ENCODE data around the gene PCDHA10. TPM values are rescaled to one million over a fixed set of nuclear protein-coding genes. Genes with fewer than 3 reads are reported as not detected.
"Not testable (repeated sequence)": the region's sequence is repeated elsewhere in the genome, so short reads cannot be mapped to it uniquely, and the experiment has no call there.

PCDHA10 gene
- not detected for total RNA-seq

GRCh38 chr5:140855772-140856674 is at the start of gene PCDHA10:
TSS of gene PCDHA10 (plus strand) at chr5:140855897. CDS start at chr5:140856049, 152 bp downstream.
- Mint-ChIP-seq H3K27ac (no peak within 1 kb of the TSS), H3K9me3 (ENCODE audit: insufficient read depth) (peaks cover 15% of the 10 kb centered on the region), H3K27me3 (ENCODE audit: low read depth) (peaks cover 2% of the 10 kb centered on the region), H3K4me3 (peak within 1 kb of the TSS; percentile 18), H3K4me1 (ENCODE audit: low read depth) (no peaks in the 10 kb centered on the region), H3K36me3 (ENCODE audit: low read depth) (peaks cover 3% of the 10 kb centered on the region)
- ATAC-seq (no peak), DNase-seq (no peak)
- POLR2A ChIA-PET, result no interaction called here
- CTCF ChIA-PET, result no interaction called here

- Mint-ChIP-seq H3K27ac (no peak within 1 kb of the TSS), H3K4me3 (no peak within 1 kb of the TSS), H3K27me3 (ENCODE audit: low read depth) (peaks cover 2% of the 10 kb centered on the region), H3K9me3 (ENCODE audit: insufficient read depth) (peaks cover 21% of the 10 kb centered on the region), H3K36me3 (ENCODE audit: low read depth) (peaks cover 2% of the 10 kb centered on the region), H3K4me1 (ENCODE audit: low read depth) (no peaks in the 10 kb centered on the region)
- CTCF ChIA-PET, result interaction anchor here (0.7 to 1.7 kb wide), 3 partner anchors 13 to 62 kb away, joined by 3 to 6 read pairs (median 3); partner anchors contain the start of gene PCDHA5
- DNase-seq (no peak), ATAC-seq (no peak)
- POLR2A ChIA-PET, result no interaction called here
Measured at GRCh38 chr5:140806834-140807775, 48.6 kb upstream of the PCDHA10 start, which contains the start of gene PCDHA4. TSS of gene PCDHA4 (plus strand) at chr5:140807068.

GRCh38 chr5:140808241-140808888 is 47.3 kb upstream of the PCDHA10 start:
- DNase-seq; H3K36me3 Mint-ChIP-seq (ENCODE audit: low read depth); H3K27ac Mint-ChIP-seq; H3K27me3 Mint-ChIP-seq (ENCODE audit: low read depth); POLR2A ChIA-PET; H3K4me3 Mint-ChIP-seq; ATAC-seq; H3K4me1 Mint-ChIP-seq (ENCODE audit: low read depth): not testable (repeated sequence)
- CTCF ChIA-PET, result interaction anchor here (0.7 to 1.7 kb wide), 2 partner anchors 12 to 13 kb away, joined by 3 to 6 read pairs; partner anchors contain the start of gene PCDHA5
- H3K9me3 Mint-ChIP-seq (ENCODE audit: insufficient read depth), result peaks cover 29% of the 10 kb centered on the region

GRCh38 chr5:140808889-140809291 is 46.8 kb upstream of the PCDHA10 start:
- peaks cover 2% of the 10 kb centered on the region for H3K36me3 Mint-ChIP-seq (ENCODE audit: low read depth)
- peaks cover 5% of the 10 kb centered on the region for H3K27me3 Mint-ChIP-seq (ENCODE audit: low read depth)
- POLR2A ChIA-PET, result no interaction called here
- no peaks in the 10 kb centered on the region for H3K4me1 Mint-ChIP-seq (ENCODE audit: low read depth)
- H3K4me3 Mint-ChIP-seq, result no peak overlapping the region
- CTCF ChIA-PET, result no interaction called here
- DNase-seq (no peak), ATAC-seq (no peak)
- H3K27ac Mint-ChIP-seq, result no peak overlapping the region
- H3K9me3 Mint-ChIP-seq (ENCODE audit: insufficient read depth), result peaks cover 31% of the 10 kb centered on the region

GRCh38 chr5:140821375-140822280 is 34.1 kb upstream of the PCDHA10 start, which contains the start of gene PCDHA5:
TSS of gene PCDHA5 (plus strand) at chr5:140821613.
- peaks cover 13% of the 10 kb centered on the region for H3K9me3 Mint-ChIP-seq (ENCODE audit: insufficient read depth)
- peak; percentile 39 for DNase-seq
- ChIA-PET POLR2A (no interaction called here), CTCF (interaction anchor here (1.0 kb wide), 1 partner anchor 14 kb away, joined by 3 read pairs; no protein-coding TSS in a partner anchor)
- ATAC-seq, result no peak
- peaks cover 2% of the 10 kb centered on the region for H3K36me3 Mint-ChIP-seq (ENCODE audit: low read depth)
- H3K4me1 Mint-ChIP-seq (ENCODE audit: low read depth), result no peaks in the 10 kb centered on the region
- H3K27ac Mint-ChIP-seq, result no peak within 1 kb of the TSS
- H3K4me3 Mint-ChIP-seq, result no peak within 1 kb of the TSS
- no peaks in the 10 kb centered on the region for H3K27me3 Mint-ChIP-seq (ENCODE audit: low read depth)

- Mint-ChIP-seq H3K36me3 (ENCODE audit: low read depth) (peaks cover 2% of the 10 kb centered on the region), H3K27ac (no peak overlapping the region), H3K4me1 (ENCODE audit: low read depth) (no peaks in the 10 kb centered on the region), H3K4me3 (no peak overlapping the region), H3K27me3 (ENCODE audit: low read depth) (no peaks in the 10 kb centered on the region), H3K9me3 (ENCODE audit: insufficient read depth) (peaks cover 17% of the 10 kb centered on the region)
- ChIA-PET CTCF (no interaction called here), POLR2A (no interaction called here)
- ATAC-seq (no peak), DNase-seq (no peak)
Measured at GRCh38 chr5:140822281-140822629, 33.4 kb upstream of the PCDHA10 start.

GRCh38 chr5:140822969-140823368 is 32.7 kb upstream of the PCDHA10 start:
- H3K27me3 Mint-ChIP-seq (ENCODE audit: low read depth); H3K27ac Mint-ChIP-seq; H3K4me1 Mint-ChIP-seq (ENCODE audit: low read depth); POLR2A ChIA-PET; H3K4me3 Mint-ChIP-seq; H3K36me3 Mint-ChIP-seq (ENCODE audit: low read depth); CTCF ChIA-PET; DNase-seq; ATAC-seq: not testable (repeated sequence)
- peaks cover 24% of the 10 kb centered on the region for H3K9me3 Mint-ChIP-seq (ENCODE audit: insufficient read depth)

- Mint-ChIP-seq H3K27me3 (ENCODE audit: low read depth) (no peaks in the 10 kb centered on the region), H3K9me3 (ENCODE audit: insufficient read depth) (peaks cover 29% of the 10 kb centered on the region), H3K36me3 (ENCODE audit: low read depth) (peaks cover 7% of the 10 kb centered on the region), H3K4me1 (ENCODE audit: low read depth) (no peaks in the 10 kb centered on the region), H3K4me3 (no peak overlapping the region), H3K27ac (no peak overlapping the region)
- ATAC-seq (no peak), DNase-seq (no peak)
- POLR2A ChIA-PET, result no interaction called here
- CTCF ChIA-PET, result no interaction called here
Measured at GRCh38 chr5:140823475-140823874, 32.2 kb upstream of the PCDHA10 start.

- H3K9me3 Mint-ChIP-seq (ENCODE audit: insufficient read depth), result peaks cover 24% of the 10 kb centered on the region
- H3K27me3 Mint-ChIP-seq (ENCODE audit: low read depth), result no peaks in the 10 kb centered on the region
- H3K27ac Mint-ChIP-seq, result no peak within 1 kb of the TSS
- H3K4me3 Mint-ChIP-seq, result peak within 1 kb of the TSS; percentile 23
- no peaks in the 10 kb centered on the region for H3K4me1 Mint-ChIP-seq (ENCODE audit: low read depth)
- ATAC-seq (no peak), DNase-seq (no peak)
- CTCF ChIA-PET, result no interaction called here
- POLR2A ChIA-PET, result no interaction called here
- H3K36me3 Mint-ChIP-seq (ENCODE audit: low read depth), result peaks cover 11% of the 10 kb centered on the region
Measured at GRCh38 chr5:140827704-140828361, 27.9 kb upstream of the PCDHA10 start, which contains the start of gene PCDHA6. TSS of gene PCDHA6 (plus strand) at chr5:140827960. CDS start at chr5:140828092, 132 bp downstream.

- Mint-ChIP-seq H3K4me3 (peak overlapping the region; percentile 23), H3K4me1 (ENCODE audit: low read depth) (no peaks in the 10 kb centered on the region), H3K36me3 (ENCODE audit: low read depth) (peaks cover 11% of the 10 kb centered on the region), H3K9me3 (ENCODE audit: insufficient read depth) (peaks cover 24% of the 10 kb centered on the region), H3K27me3 (ENCODE audit: low read depth) (no peaks in the 10 kb centered on the region), H3K27ac (no peak overlapping the region)
- CTCF ChIA-PET, result no interaction called here
- DNase-seq, result no peak
- no peak for ATAC-seq
- POLR2A ChIA-PET, result no interaction called here
Measured at GRCh38 chr5:140828362-140828737, 27.3 kb upstream of the PCDHA10 start.

All from activated CD8-positive, alpha-beta T cell treated with anti-CD3 and anti-CD28 coated beads, Interleukin-2, amount 10 ng/mL, durations not matched to agents 7 days and 5 days (primary cell).